ENCODE data around the gene ROBO1. TPM values are rescaled to one million over a fixed set of nuclear protein-coding genes. Genes with fewer than 3 reads are reported as not detected.
A peak's percentile ranks its signal among the peaks of the same experiment; 100 is the strongest.
"Not testable (repeated sequence)": the region's sequence is repeated elsewhere in the genome, so short reads cannot be mapped to it uniquely, and the experiment has no call there.

ROBO1 gene
- polyA plus RNA-seq, 4 donors = 88.9 to 114 (median 107) TPM

GRCh38 chr3:78732893-78733292 lies 1034.9 kb downstream of the ROBO1 start:
- no peak for DNase-seq (ENCODE audit: low read depth in 4 of 4, low spot score in 2 of 4)

DNA sequence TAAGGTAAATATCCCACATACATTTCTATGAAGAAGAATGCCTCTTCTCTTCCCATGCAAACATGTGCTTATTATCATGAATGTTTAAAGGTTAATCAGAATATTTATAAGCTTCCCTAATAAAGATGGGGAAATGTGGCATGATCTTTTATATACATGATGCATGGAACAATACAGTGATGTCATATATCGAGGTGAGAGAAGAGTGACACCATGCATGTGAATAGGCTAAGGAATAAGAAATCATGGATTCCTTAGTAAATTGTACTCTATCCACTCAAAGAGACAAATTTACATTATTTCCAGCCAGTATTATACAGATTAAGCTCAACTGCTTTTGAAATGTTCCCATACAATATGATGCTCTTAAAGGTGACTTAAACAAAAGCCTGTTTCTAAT lies 1035.3 kb downstream of the ROBO1 start:
- no peak for DNase-seq (ENCODE audit: low read depth in 4 of 4, low spot score in 2 of 4)

GRCh38 chr3:78729946-78730345 lies 1037.9 kb downstream of the ROBO1 start:
- DNase-seq (ENCODE audit: low read depth in 4 of 4, low spot score in 2 of 4) = no peak

DNA sequence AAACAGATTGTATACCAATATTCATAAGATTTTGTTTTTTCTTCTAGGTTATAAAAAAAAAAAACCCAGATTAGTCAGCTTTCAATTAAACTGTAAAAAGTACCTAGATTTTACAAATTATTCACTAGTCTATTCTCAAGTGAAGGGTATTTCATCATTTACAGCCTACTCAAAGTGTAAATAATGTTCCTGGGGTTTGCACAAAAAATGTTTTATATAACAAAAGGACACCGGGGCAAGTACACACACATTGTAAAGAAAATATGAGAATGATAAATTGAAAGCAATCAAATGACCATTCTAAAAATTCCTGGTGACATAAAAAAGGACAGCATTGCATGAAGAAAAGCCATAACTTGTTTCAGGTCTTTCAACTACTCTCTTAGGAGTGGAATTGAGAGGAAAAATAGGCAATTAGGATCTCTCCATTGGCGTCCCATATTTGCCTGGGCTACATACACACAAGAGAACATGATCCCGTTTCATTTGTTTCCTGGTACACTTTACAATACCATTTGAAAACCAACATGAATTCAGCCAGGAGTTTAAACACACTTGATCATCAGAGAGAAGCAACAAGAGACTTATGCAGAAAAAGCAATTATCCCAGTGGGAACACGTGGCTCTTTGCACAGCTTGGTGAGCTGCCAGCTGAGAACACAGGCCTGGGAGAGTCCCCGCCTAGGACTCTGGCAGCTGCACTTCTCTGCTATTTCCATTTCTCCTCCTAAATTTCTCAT lies 1039.2 kb downstream of the ROBO1 start:
- DNase-seq (ENCODE audit: low read depth in 4 of 4, low spot score in 2 of 4) = peak in 3 of 4 donors; percentile 24 to 59 (median 52)

GRCh38 chr3:78726545-78726944 lies 1041.3 kb downstream of the ROBO1 start:
- no peak for DNase-seq (ENCODE audit: low read depth in 4 of 4, low spot score in 2 of 4)

GRCh38 chr3:78725703-78726246 lies 1042.0 kb downstream of the ROBO1 start:
- DNase-seq (ENCODE audit: low read depth in 4 of 4, low spot score in 2 of 4) = no peak

- no peak for DNase-seq (ENCODE audit: low read depth in 4 of 4, low spot score in 2 of 4)
Observed at GRCh38 chr3:78724859-78725258, 1042.9 kb downstream of the ROBO1 start.

DNA sequence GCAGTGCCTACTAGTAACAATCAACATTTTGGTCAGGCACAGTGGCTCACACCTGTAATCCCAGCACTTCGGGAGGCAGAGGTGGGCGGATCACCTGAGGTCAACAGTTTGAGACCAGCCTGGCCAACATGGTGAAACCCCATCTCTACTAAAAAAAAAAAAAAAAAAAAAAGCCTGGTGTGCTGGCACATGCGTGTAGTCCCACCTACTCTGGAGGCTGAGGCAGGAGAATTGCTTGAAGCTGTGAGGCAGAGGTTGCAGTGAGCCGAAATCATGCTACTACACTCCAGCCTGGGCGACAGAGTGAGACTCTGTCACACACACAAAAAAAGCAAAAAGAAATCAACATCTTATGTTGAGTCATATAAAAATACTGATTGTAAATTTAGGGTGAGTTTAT lies 1043.4 kb downstream of the ROBO1 start:
- DNase-seq (ENCODE audit: low read depth in 4 of 4, low spot score in 2 of 4) = not testable (repeated sequence)

GRCh38 chr3:78721771-78722543 lies 1045.8 kb downstream of the ROBO1 start:
- DNase-seq (ENCODE audit: low read depth in 4 of 4, low spot score in 2 of 4) = no peak

DNA sequence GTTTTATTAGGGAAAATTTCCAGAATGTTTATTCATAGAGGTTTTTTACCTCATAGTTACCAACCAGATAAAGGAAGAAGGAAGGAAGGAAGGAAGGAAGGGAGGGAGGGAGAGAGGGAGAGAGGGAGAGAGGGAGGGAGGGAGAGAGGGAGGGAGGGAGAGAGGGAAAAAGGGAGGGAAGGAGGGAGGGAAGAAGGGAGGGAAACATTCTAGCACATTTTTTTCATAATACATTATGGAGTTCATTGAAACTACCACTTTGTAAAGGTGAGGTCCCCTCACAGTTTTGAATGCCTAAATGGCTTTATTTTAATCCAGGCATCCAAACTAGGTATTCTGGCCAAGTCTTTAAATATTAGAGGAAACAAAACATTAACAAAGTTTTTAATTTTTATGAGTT lies 1049.1 kb downstream of the ROBO1 start:
- no peak for DNase-seq (ENCODE audit: low read depth in 4 of 4, low spot score in 2 of 4)

DNA sequence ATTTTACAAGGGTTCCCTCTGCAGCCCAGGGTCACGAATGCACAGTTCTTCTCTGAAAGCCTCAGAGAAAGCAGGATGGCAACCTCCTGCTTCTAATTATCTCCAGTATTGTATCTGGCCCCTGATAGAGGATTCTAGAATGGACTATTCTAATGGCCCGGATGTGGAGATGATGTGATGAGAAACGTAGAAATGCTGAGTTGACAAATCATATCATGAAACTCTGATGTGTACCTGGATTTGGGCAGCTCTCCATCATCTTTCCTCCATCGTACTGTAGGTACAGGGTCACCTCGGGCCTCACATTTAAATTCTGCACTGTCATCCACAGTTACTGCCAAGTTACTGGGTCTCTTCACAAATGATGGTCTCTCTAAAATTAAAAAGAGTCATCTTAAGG lies 1050.8 kb downstream of the ROBO1 start:
- DNase-seq (ENCODE audit: low read depth in 4 of 4, low spot score in 2 of 4) = no peak

- no peak for DNase-seq (ENCODE audit: low read depth in 4 of 4, low spot score in 2 of 4)
Observed at GRCh38 chr3:78712941-78713340, 1054.9 kb downstream of the ROBO1 start.

DNA sequence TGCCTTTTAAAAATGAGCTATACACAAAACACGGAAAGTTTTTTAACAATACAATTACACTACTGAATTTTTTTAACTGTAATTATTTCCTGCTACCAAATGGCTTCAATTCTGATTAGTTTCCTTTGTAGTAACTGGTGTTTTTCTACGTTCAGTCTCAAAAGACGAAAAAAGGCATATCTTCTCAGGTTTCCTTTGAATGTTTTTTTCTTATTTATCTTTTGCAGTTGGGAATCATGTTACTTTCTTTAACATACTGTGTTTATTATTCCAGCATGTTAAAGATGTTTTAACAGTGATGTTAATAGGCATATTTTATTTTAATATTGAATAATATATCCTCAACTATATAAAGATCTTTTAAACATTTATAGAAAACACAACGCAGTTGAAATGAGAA lies 1055.5 kb downstream of the ROBO1 start:
- no peak for DNase-seq (ENCODE audit: low read depth in 4 of 4, low spot score in 2 of 4)

DNA sequence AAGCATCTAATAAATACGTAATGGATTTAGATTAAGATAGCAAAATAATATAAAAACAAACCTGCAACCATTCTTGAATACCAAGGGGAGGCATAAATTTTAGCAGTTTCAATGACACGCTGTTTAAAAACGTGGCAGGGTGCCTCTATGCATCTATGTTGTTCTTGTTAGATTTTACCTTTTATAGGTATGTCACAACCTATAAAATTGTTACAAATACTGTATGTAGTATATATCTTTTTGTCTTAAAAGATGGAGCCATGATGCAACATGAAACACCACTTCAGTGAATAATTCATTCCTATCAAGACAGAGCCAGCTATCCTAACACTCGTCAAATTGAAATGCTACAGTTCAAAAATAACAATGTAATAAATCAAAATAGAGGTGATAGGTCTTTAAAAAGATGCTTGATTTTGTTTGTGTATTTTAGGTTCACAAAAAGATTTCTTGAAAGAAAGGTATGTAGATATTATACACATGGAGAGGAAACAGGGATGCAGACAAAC lies 1059.2 kb downstream of the ROBO1 start:
- DNase-seq (ENCODE audit: low read depth in 4 of 4, low spot score in 2 of 4) = no peak

DNA sequence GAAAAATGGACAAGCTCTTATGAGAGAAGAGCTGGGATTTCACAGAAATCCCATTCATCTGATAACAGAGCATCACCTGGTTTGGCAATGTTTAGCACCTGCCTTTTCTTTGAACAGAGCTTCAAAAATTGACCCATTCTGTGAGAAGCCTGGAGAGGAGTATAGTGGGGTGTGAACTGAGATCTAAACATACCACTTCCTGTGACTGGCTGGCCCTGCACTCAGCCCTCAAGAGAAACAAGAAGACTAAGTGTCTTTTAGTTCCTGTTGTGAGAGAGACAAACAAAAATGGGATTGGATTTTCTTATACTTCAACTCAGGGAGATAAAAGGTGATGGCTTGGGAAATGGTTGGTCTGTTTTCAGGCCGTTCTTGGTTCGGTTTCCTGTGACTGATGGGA lies 1060.2 kb downstream of the ROBO1 start:
- DNase-seq (ENCODE audit: low read depth in 4 of 4, low spot score in 2 of 4) = no peak

DNA sequence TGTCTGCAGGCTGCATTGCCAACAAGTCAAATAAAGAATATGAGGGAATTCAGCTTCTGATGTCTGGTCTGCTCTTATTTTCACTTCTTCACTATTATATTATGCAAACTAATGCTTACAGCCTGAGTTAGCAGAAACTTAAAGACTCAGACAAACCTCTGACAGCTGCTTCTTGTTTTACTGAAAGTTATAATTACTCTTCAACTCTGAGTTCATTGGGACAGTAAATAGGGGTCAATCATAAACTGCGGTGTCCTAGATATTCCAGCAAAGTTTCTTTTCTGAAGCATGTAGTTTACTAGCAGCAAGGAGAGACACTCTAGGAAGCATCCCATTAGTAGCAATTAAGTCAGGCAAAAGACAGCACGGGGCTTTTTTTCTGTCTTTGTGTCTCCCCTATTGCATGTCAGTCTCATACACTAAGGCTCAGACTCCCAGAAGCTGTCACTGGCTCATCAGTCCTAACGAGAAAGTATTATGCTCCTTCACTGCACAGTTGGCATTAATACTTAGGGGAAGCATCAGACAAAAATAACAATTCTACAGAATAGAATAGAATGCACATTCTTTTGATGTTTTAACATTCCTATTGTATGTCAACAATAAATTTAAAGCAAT lies 1060.8 kb downstream of the ROBO1 start:
- peak in 1 of 4 donors; percentile 25 for DNase-seq (ENCODE audit: low read depth in 4 of 4, low spot score in 2 of 4)

DNA sequence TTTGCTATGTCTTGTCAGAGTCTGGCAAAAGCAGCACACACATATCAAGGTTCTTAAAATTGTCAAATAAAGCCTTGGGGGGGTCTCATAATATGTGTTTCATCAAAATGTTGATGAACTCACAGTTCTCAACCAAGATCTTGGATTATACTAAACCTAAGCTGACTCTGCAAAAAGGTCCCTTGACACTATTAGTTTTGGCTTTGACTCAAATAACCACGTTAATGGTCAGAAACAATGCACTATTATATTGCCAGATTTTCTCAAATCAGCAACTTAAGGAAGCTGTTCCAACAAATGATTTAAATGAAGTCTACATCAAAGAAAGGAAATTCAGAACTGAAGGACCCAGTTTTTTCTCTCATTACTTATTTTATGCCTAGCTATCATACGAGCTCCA lies 1063.9 kb downstream of the ROBO1 start:
- DNase-seq (ENCODE audit: low read depth in 4 of 4, low spot score in 2 of 4) = no peak

DNA sequence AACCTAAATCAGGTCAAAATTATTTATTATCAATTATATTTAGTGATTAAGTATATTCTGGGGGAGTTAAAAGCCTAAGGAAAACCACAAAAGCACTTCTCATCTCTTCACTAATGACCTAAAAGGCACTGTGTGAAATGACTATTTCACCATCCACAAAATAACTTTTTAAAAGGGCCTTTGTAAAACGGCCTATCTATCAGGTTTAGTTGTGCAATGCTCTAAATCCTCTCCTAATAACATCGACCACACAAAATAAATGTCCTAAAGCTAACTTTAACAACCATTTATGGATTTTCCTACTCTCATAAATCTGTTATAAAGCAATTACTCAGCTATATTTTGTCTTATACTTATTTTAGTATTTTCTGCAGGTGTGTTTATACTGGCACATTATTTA lies 1066.3 kb downstream of the ROBO1 start:
- DNase-seq (ENCODE audit: low read depth in 4 of 4, low spot score in 2 of 4) = no peak

GRCh38 chr3:78698431-78698830 lies 1069.4 kb downstream of the ROBO1 start:
- DNase-seq (ENCODE audit: low read depth in 4 of 4, low spot score in 2 of 4) = no peak

DNA sequence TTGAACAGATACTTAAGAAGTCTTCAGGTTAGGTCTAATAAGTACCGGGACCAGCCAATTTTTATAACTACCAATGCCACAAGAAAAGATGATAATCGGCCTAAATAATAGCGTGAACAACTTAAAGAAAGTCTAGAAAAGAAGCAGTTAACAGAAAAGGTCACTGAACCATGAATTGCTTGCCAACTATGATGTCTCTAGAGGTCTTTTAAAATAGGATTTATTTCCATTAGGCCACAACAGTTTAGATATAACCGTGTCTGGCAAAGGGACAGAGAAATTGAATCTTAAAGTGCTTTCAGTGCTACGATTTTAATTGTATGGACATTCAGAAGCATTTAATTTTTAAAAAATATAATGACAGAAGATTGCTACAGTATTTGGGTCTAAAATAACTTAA lies 1070.4 kb downstream of the ROBO1 start:
- no peak for DNase-seq (ENCODE audit: low read depth in 4 of 4, low spot score in 2 of 4)

- DNase-seq (ENCODE audit: low read depth in 4 of 4, low spot score in 2 of 4) = no peak
Observed at GRCh38 chr3:78690766-78691165, 1077.0 kb downstream of the ROBO1 start.
